GM18951 (cell line): ENCODE results near the gene FABP7.

Experiments used
- POLR2A ChIP-seq: IDR thresholded peaks from 4 replicates; pipeline ENCODE4 v1.6.1; 2011; ENCODE audit warnings: mild to moderate bottlenecking; ENCODE audit not compliant: insufficient read length, insufficient read depth; ENCODE audit errors: extremely low read depth
- in situ Hi-C: fragments of 300-500 bp; cut with MboI; formaldehyde crosslinking; loops from one replicate; pipeline ENCODE4 v1.12.0; 2022; ENCODE audit warnings: low sequenced_read_pairs, mixed read lengths, inconsistent platforms; ENCODE audit not compliant: unreplicated experiment

FABP7 gene

DNA sequence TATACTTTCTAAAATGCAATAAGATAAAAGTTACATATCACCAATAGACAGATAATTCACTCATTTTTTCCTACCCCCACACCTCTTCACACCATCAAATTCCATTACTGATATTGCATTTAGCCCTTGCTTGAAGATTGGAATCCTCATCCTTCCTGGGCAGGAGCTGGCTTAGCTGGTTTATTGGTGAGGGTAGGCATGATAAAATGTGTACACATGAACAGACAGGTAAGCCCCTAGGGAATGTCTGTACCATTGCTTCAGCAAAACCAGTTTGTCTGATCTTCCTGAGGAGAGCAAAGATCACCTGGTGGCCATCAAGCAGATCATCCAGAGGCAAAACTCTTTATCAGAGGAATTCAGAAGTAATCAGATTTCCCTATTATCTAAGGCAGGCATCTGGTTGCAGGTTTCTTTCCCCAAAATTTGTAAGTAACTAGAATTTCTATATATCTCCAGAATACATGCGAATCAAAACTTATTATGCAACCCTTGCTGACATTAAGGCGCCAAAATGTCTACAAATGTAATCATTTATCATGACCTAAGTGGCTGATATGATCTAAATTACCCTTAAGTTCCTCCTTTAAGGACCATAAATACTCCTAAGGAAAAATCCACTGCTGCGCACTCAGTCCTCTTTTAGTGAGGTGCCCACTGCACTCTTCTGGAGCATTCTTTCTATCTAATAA lies 6.6 kb upstream of the FABP7 start:
- TF ChIP-seq POLR2A, result no peak
- in situ Hi-C loops, result no loop called here

DNA sequence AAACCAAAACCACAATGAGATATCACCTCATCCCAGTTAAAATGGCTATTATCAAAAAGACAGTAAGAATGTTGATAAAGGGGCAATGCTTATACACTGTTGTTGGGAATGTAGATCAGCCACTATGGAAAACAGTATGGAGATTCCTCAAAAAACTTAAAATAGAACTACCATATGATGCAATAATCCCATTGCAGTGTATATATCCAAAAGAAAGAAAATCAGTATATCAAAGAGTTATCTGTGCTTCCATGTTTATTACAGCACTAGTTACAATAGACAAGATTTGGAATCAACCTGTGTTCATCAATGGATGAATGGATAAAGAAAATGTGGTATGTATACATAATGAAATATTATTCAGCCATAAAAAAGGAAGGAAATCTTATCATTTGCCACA lies 3.5 kb upstream of the FABP7 start:
- no peak for TF ChIP-seq POLR2A
- in situ Hi-C loops, result no loop called here

DNA sequence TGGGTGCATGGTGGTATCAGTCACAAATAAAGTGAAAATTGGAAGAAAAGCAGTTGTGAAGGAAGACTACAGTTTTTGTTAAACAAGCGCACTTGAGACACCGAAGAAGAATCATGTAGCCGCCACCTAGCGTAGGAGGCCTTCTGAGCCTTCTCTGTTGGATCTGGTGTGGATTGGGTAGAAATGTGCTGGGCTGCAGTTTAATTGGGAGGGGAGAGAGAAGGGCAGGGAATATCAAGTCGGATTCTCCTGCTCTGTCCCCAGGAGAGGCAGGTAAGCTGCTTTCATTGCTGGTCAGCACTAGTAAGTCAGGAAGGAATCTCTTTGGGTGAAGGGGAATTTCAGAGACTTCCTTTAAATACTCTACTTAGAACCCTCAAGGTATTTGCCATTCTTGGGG lies 1.2 kb upstream of the FABP7 start:
- TF ChIP-seq POLR2A, result no peak
- in situ Hi-C loops, result no loop called here

DNA sequence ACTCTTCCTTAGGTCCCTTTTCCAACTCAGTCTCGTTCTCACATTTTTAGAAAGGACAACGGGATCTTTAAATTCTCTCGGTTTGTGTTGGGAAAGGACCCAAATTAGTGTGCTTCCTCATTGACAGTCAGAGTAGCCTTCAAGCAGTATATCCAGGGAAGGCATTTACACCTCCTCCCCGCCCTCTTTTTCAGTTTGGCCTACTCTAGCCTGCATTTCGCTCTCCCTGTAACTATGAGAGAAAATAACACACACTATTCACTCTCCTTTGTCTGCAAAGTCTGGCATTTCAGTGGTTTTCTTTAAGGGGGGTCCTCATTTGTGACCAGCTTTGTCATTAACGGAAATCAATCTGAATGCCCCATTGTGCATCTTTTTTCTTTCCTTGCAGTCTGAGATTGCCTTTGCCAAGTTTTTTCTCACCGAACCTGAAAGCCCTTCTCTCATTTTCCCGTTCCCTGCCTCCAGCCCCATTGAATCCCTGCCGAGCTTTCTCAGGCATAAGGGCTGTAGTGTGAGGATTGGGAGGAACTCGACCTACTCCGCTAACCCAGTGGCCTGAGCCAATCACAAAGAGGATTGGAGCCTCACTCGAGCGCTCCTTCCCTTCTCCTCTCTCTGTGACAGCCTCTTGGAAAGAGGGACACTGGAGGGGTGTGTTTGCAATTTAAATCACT lies 393 bp upstream of the FABP7 start:
- in situ Hi-C loops, result no loop called here
- no peak for TF ChIP-seq POLR2A

DNA sequence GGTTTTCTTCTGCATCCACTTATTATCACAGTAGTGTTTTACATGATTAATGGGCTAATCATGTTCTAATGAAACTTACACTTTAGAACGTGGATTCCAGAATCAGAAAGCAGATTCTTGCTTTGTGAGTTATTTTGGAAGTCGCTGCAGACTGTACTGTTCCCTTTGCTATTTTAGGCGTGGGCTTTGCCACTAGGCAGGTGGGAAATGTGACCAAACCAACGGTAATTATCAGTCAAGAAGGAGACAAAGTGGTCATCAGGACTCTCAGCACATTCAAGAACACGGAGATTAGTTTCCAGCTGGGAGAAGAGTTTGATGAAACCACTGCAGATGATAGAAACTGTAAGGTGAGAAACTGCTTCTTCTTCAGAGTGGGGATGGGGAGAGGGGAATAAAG lies 598 bp downstream of the FABP7 start:
- in situ Hi-C loops, result no loop called here
- TF ChIP-seq POLR2A, result no peak

DNA sequence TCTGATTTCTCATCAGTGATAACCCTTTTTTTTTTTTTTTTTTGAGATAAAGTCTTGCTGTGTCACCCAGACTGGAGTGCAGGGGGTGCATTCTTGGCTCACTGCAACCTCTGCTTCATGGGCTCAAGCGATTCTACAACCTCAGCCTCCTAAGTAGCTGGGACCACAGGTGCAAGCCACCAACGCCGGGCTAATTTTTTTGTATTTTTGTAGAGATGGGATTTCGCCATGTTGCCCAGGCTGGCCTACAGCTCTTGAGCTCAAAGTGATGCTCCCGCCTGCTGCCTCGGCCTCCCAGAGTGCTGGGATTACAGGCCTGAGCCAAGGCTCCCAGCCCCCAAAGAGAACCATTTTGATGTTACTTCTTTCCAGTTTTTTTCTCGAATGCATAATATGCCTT lies 2.2 kb downstream of the FABP7 start:
- in situ Hi-C loops, result no loop called here
- no peak for TF ChIP-seq POLR2A

DNA sequence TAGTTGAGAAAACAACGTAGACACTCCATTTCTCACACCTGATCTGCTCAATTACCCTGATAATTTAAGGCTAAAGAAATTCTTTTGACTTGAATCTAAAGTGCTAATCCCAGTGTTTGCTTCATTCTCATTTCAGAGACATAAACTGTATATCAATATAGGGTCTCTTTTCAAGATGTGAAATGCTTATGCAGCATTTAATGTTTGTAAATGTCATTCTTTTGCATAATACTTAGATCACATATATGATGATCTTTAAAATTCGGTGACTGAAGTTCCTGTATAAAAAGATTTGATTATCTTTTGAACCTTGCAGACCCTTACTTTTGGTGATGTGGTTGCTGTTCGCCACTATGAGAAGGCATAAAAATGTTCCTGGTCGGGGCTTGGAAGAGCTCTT lies 3.9 kb downstream of the FABP7 start:
- in situ Hi-C loops, result no loop called here
- no peak for TF ChIP-seq POLR2A

DNA sequence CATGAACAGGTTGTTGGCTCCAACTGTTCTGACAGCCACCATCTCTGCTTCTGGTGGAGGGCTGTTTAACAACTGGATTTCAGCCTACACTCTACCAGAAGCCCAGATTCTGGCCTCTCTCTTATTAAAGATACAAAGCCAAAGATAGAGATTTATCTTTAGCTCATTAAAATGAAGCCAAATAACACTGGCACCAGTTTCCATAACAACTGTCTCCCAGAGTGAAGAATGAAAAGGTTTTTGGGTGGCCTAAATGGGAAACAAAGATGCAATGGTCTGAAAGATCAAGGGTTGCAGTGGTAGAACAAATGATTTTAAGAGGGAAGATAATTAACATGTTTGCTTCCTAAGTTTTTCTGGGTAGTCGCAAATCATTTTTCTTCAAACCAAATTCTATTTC lies 6.4 kb downstream of the FABP7 start:
- no peak for TF ChIP-seq POLR2A
- in situ Hi-C loops, result no loop called here

DNA sequence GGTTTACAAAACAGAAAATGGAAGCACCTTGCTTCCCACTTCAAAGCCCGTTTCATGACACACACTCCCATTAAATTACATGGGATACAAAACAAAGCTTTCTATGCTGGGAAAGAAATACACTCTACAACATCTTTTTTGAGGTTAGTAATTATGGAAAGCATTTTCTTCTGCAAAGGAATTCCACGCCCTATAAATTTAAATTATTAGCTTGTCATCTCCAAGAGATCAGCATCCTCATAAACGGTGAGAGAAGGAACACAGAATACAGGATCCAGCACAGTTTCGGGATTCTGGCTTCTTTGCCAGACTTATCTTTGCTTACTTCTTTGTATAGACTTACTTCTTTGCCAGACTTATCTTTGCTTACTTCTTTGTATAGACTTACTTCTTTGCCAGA lies 8.2 kb downstream of the FABP7 start:
- no peak for TF ChIP-seq POLR2A
- in situ Hi-C loops, result no loop called here

DNA sequence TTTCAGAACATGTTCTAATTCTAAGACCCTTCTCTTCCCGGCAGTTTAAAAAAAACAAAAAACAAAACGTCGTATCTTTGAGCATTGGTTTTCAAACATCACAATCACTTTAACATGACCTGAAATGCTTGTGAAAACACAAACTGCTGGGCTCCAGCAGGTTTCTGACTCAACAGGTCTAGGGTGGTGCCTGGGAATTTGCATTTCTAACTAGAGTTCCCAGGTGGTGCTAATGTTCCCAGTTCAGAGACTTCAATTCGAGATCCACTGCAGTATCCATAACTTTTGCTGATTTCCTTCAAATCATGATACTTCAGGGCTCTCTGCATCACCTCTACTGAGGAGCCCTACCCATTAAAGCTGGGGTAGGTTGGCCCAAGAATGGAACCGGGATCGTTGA lies 8.7 kb downstream of the FABP7 start:
- in situ Hi-C loops, result no loop called here
- TF ChIP-seq POLR2A, result no peak

DNA sequence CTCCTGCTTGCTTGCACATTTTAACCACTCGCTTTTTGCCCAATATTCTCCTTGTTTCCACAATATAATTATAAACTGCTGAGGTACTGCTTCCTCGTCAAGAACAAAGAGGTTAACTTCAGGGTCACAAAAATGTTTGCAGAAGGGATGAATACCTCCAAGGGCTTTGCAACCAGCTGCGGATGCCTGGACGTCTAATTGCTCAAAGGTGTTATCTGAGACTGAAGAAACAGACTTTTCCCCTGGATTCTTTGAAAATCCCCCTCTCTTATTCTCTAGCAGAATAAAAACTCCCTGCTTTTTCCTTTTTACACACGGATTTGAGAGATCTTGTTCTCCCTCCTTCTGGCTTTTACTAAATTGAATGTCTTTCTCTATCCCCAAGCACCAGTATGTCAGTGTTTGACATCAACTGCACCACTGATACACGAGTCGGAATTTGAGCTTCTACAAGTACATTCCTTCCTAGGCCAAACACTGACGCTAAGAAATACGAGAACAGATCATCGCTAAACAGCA lies 9.2 kb downstream of the FABP7 start:
- in situ Hi-C loops, result no loop called here
- TF ChIP-seq POLR2A, result no peak

DNA sequence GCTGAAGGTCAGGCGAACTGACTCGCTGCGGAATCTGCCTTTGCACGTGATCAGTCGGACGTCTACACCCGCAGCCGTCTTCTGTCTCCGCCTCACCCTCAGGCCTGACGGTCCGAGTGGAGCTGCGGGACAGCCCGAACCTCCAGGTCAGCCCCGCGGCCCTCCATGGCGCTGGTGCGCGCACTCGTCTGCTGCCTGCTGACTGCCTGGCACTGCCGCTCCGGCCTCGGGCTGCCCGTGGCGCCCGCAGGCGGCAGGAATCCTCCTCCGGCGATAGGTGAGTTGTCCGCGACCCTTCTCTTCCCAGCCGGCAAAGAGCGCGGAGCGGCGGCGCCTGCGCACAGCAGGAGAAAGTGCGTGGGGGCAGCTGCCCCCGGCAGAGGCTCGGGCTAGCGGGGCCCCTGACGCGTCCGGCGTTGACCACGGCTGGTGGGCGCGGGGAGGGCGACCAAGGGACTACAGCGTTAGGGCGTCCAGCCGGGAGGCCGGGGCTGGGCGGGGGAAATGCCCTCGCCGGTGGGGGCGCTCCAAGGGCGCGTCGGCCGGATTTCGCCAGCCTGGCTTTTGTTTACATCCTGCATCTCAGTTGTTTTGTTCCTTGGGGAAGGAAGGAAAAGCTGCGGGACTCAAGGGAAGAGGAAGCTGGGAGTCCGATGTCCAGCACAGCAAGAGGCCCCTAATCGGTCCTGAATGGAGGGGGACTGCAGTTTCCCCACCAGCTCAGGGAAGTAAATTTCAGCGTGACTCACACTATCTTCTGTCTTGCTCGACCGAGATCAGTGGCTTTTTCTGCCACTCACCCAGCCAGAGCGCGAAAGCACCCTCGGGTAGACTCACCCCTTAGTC lies 9.9 kb downstream of the FABP7 start, which contains the start of gene SMPDL3A:
Gene SMPDL3A (plus strand): TSS at position 77 of the 846 bp plus-strand sequence. CDS start 89 bp downstream, at position 166.
- in situ Hi-C loops, result no loop called here
- TF ChIP-seq POLR2A, result no peak

DNA sequence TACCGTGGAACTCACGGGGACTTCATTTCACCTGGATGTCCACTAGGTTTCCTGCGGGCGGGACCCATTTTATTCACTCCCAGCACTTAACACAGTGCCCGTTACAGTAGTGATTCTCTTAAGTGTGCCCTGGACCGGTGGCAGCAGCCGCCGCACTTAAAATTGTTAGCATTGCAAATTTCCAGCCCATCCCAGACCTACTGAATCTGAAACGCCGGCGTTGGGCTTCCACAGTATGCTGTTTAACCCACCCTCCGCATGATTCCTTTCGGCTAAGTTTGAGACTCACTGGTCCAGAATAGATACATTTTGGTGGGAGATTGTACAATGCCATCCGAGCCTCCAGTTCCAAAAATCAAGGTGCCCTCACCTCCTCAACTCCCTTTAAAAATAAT lies 10.5 kb downstream of the FABP7 start:
- TF ChIP-seq POLR2A, result no peak
- in situ Hi-C loops, result no loop called here
